Naive thymus-derived CD8-positive, alpha-beta T cell (primary cell): Measurements from ENCODE around the gene TMEM14A. TPM values are rescaled to one million over a fixed set of nuclear protein-coding genes. Genes with fewer than 3 reads are reported as not detected.
A peak's percentile ranks its signal among the peaks of the same experiment; 100 is the strongest.
"Not testable (repeated sequence)": the region's sequence is repeated elsewhere in the genome, so short reads cannot be mapped to it uniquely, and the experiment has no call there.

Source experiments
- ATAC-seq, 2 donors: fragments of 150-1000 bp; cut with Tn5 transposase in 1 of 2; sonication (Bioruptor Pico), chemical (Tn5 transposase) in 1 of 2; 1 replicate in 1 of 2; 2 replicates in 1 of 2; pipeline ENCODE4 v1.10.0; 2021; ENCODE audit warnings: mild to moderate bottlenecking in 2 of 2, moderate library complexity in 2 of 2
- POLR2A ChIA-PET: fragments of 350-600 bp; sonication (Branson Sonifier 250); formaldehyde crosslinking; loops from one replicate; lab custom pipeline; 2021; ENCODE audit warnings: antibody characterized with exemption; lab: Charles Lee
- DNase-seq, 10 donors: peaks; one replicate each; pipeline versions ENCODE4 v3.0.0 to v3.0.0-alpha.2; 2020 to 2022
- H3K27ac Mint-ChIP-seq, 10 donors: one replicate each; pipeline ENCODE4 v1.8.0; 2020 to 2022; ENCODE audit warnings: mild to moderate bottlenecking in 10 of 10, mixed read lengths in 10 of 10, moderate library complexity in 4 of 10, inconsistent platforms in 1 of 10
- H3K27me3 Mint-ChIP-seq, 5 donors: one replicate each; pipeline ENCODE4 v1.8.0; 2021 to 2022; ENCODE audit warnings: mixed read lengths in 5 of 5
- H3K36me3 Mint-ChIP-seq, 3 donors: one replicate each; pipeline ENCODE4 v1.8.0; 2020 to 2022; ENCODE audit warnings: mixed read lengths in 3 of 3, mild to moderate bottlenecking in 2 of 3, inconsistent platforms in 1 of 3
- H3K4me1 Mint-ChIP-seq, 4 donors: one replicate each; pipeline ENCODE4 v1.8.0; 2021 to 2022; ENCODE audit warnings: mixed read lengths in 4 of 4
- H3K4me3 Mint-ChIP-seq, 10 donors: one replicate each; pipeline ENCODE4 v1.8.0; 2020 to 2022; ENCODE audit warnings: mild to moderate bottlenecking in 10 of 10, mixed read lengths in 10 of 10, moderate library complexity in 6 of 10, inconsistent platforms in 1 of 10
- H3K9me3 Mint-ChIP-seq, 9 donors: one replicate each; pipeline ENCODE4 v1.8.0; 2020 to 2022; ENCODE audit warnings: mixed read lengths in 9 of 9, mild to moderate bottlenecking in 3 of 9, inconsistent platforms in 1 of 9, moderate library complexity in 1 of 9
- polyA plus RNA-seq, 3 donors: library from polyadenylated mRNA; unstranded; fragments of 300-500 nt; fragmentation: Illumina TruSeq; gene quantifications; one replicate each; pipeline ENCODE4 v1.2.3, GENCODE V29; 2021
- total RNA-seq, 8 experiments: library from RNA in 2 of 8; stranded (reverse) in 2 of 8; gene quantifications; one replicate each; pipeline ENCODE4 v1.2.3 and lab custom pipeline; 2021 to 2026

TMEM14A gene
- total and polyA plus RNA-seq, 5 experiments from 2014 or later = 7.3 to 36.0 (median 22.4) TPM

GRCh38 chr6:52712136-52712535 is 41.2 kb downstream of the TMEM14A start:
- H3K36me3 Mint-ChIP-seq = no peaks in the 10 kb centered on the region

GRCh38 chr6:52714761-52715160 is 43.8 kb downstream of the TMEM14A start:
- ATAC-seq, H3K9me3 Mint-ChIP-seq, H3K4me3 Mint-ChIP-seq, H3K4me1 Mint-ChIP-seq, DNase-seq, H3K36me3 Mint-ChIP-seq, POLR2A ChIA-PET, H3K27ac Mint-ChIP-seq: not testable (repeated sequence)
- H3K27me3 Mint-ChIP-seq = peaks cover 0 to 15% (median 3%) of the 10 kb centered on the region in 5 donors

More at GRCh38 chr6:52712136-52712535, 41.2 kb downstream of the TMEM14A start:
- DNase-seq (no peak), ATAC-seq (no peak)
- Mint-ChIP-seq H3K27me3 (peaks cover 0 to 15% (median 3%) of the 10 kb centered on the region in 5 donors), H3K9me3 (peaks cover 0 to 12% (median 2%) of the 10 kb centered on the region in 9 donors), H3K4me3 (no peak overlapping the region), H3K4me1 (no peaks in the 10 kb centered on the region), H3K27ac (no peak overlapping the region)
- POLR2A ChIA-PET = no interaction called here

- Mint-ChIP-seq H3K27me3 (peaks cover 2 to 19% (median 7%) of the 10 kb centered on the region in 5 donors), H3K4me1 (no peaks in the 10 kb centered on the region), H3K9me3 (no peaks in the 10 kb centered on the region), H3K27ac (no peak overlapping the region), H3K4me3 (no peak overlapping the region), H3K36me3 (no peaks in the 10 kb centered on the region)
- ATAC-seq (no peak), DNase-seq (no peak)
- POLR2A ChIA-PET = no interaction called here
These were observed 47.6 kb downstream of the TMEM14A start for GRCh38 chr6:52718550-52718949.

- H3K27me3 Mint-ChIP-seq = peaks cover 0 to 19% (median 4%) of the 10 kb centered on the region in 5 donors
- DNase-seq = no peak
- H3K9me3 Mint-ChIP-seq = no peaks in the 10 kb centered on the region
- H3K36me3 Mint-ChIP-seq = no peaks in the 10 kb centered on the region
- H3K27ac Mint-ChIP-seq = no peak overlapping the region
- no peaks in the 10 kb centered on the region for H3K4me1 Mint-ChIP-seq
- ATAC-seq = no peak
- POLR2A ChIA-PET = no interaction called here
- no peak overlapping the region for H3K4me3 Mint-ChIP-seq
These were observed 49.4 kb downstream of the TMEM14A start for GRCh38 chr6:52720321-52720720.

- Mint-ChIP-seq H3K4me1 (no peaks in the 10 kb centered on the region), H3K36me3 (no peaks in the 10 kb centered on the region), H3K9me3 (no peaks in the 10 kb centered on the region), H3K27ac (no peak overlapping the region), H3K4me3 (no peak overlapping the region), H3K27me3 (peaks cover 0 to 19% (median 3%) of the 10 kb centered on the region in 5 donors)
- no peak for ATAC-seq
- DNase-seq = no peak
- POLR2A ChIA-PET = no interaction called here
These were observed 53.1 kb downstream of the TMEM14A start for GRCh38 chr6:52724042-52724405.

- peak; percentile 79 to 81 for ATAC-seq
- Mint-ChIP-seq H3K27ac (no peak overlapping the region), H3K4me1 (no peaks in the 10 kb centered on the region), H3K9me3 (no peaks in the 10 kb centered on the region), H3K27me3 (peaks cover 0 to 19% (median 3%) of the 10 kb centered on the region in 5 donors), H3K4me3 (no peak overlapping the region), H3K36me3 (no peaks in the 10 kb centered on the region)
- POLR2A ChIA-PET = no interaction called here
- peak in 9 of 10 donors; percentile 3 to 66 (median 33) for DNase-seq
These were observed 53.7 kb downstream of the TMEM14A start for GRCh38 chr6:52724406-52725121.

GRCh38 chr6:52725143-52725534 is 54.2 kb downstream of the TMEM14A start:
- no peak for DNase-seq
- H3K4me3 Mint-ChIP-seq = no peak overlapping the region
- POLR2A ChIA-PET = no interaction called here
- H3K9me3 Mint-ChIP-seq = no peaks in the 10 kb centered on the region
- H3K4me1 Mint-ChIP-seq = no peaks in the 10 kb centered on the region
- H3K27me3 Mint-ChIP-seq = peaks cover 0 to 19% (median 3%) of the 10 kb centered on the region in 5 donors
- no peak for ATAC-seq
- no peak overlapping the region for H3K27ac Mint-ChIP-seq
- H3K36me3 Mint-ChIP-seq = no peaks in the 10 kb centered on the region

- Mint-ChIP-seq H3K27me3 (peaks cover 0 to 19% (median 2%) of the 10 kb centered on the region in 5 donors), H3K36me3 (no peaks in the 10 kb centered on the region), H3K9me3 (no peaks in the 10 kb centered on the region), H3K27ac (no peak overlapping the region), H3K4me1 (no peaks in the 10 kb centered on the region), H3K4me3 (no peak overlapping the region)
- no peak for ATAC-seq
- no peak for DNase-seq
- POLR2A ChIA-PET = no interaction called here
These were observed 54.8 kb downstream of the TMEM14A start for GRCh38 chr6:52725535-52726192.

GRCh38 chr6:52726193-52726542 is 55.3 kb downstream of the TMEM14A start:
- ATAC-seq = no peak
- no peak for DNase-seq
- no peak overlapping the region for H3K27ac Mint-ChIP-seq
- H3K4me1 Mint-ChIP-seq = no peaks in the 10 kb centered on the region
- POLR2A ChIA-PET = no interaction called here
- no peaks in the 10 kb centered on the region for H3K36me3 Mint-ChIP-seq
- peaks cover 0 to 14% (median 0%) of the 10 kb centered on the region in 5 donors for H3K27me3 Mint-ChIP-seq
- no peaks in the 10 kb centered on the region for H3K9me3 Mint-ChIP-seq
- H3K4me3 Mint-ChIP-seq = no peak overlapping the region

- no peak overlapping the region for H3K27ac Mint-ChIP-seq
- no peaks in the 10 kb centered on the region for H3K9me3 Mint-ChIP-seq
- DNase-seq (no peak), ATAC-seq (no peak)
- H3K4me1 Mint-ChIP-seq = no peaks in the 10 kb centered on the region
- H3K36me3 Mint-ChIP-seq = no peaks in the 10 kb centered on the region
- H3K27me3 Mint-ChIP-seq = peaks cover 0 to 6% (median 0%) of the 10 kb centered on the region in 5 donors
- H3K4me3 Mint-ChIP-seq = no peak overlapping the region
- POLR2A ChIA-PET = no interaction called here
These were observed 56.0 kb downstream of the TMEM14A start for GRCh38 chr6:52726741-52727535.

- DNase-seq = no peak
- H3K9me3 Mint-ChIP-seq = no peaks in the 10 kb centered on the region
These were observed 57.0 kb downstream of the TMEM14A start for GRCh38 chr6:52727908-52728307.

GRCh38 chr6:52728394-52728793 is 57.5 kb downstream of the TMEM14A start:
- Mint-ChIP-seq H3K4me1 (no peaks in the 10 kb centered on the region), H3K27ac (no peak overlapping the region), H3K27me3 (peaks cover 0 to 3% (median 0%) of the 10 kb centered on the region in 5 donors), H3K4me3 (no peak overlapping the region), H3K9me3 (no peaks in the 10 kb centered on the region), H3K36me3 (no peaks in the 10 kb centered on the region)
- no peak for DNase-seq
- no peak for ATAC-seq
- POLR2A ChIA-PET = no interaction called here

More at GRCh38 chr6:52727908-52728307, 57.0 kb downstream of the TMEM14A start:
- Mint-ChIP-seq H3K27ac (no peak overlapping the region), H3K36me3 (no peaks in the 10 kb centered on the region), H3K4me3 (no peak overlapping the region), H3K4me1 (no peaks in the 10 kb centered on the region), H3K27me3 (peaks cover 0 to 3% (median 0%) of the 10 kb centered on the region in 5 donors)
- ATAC-seq = no peak
- POLR2A ChIA-PET = no interaction called here

GRCh38 chr6:52729576-52729975 is 58.7 kb downstream of the TMEM14A start:
- POLR2A ChIA-PET = no interaction called here
- no peak overlapping the region for H3K4me3 Mint-ChIP-seq
- H3K4me1 Mint-ChIP-seq = no peaks in the 10 kb centered on the region
- DNase-seq = no peak
- H3K9me3 Mint-ChIP-seq = no peaks in the 10 kb centered on the region
- H3K27me3 Mint-ChIP-seq = peaks cover 0 to 3% (median 0%) of the 10 kb centered on the region in 5 donors
- ATAC-seq = no peak
- no peaks in the 10 kb centered on the region for H3K36me3 Mint-ChIP-seq
- H3K27ac Mint-ChIP-seq = no peak overlapping the region
